Neuronal stem cell (in vitro differentiated cells): Measurements from ENCODE around the gene CYP27B1. TPM values are rescaled to one million over a fixed set of nuclear protein-coding genes. Genes with fewer than 3 reads are reported as not detected.

Experiments
- DNase-seq: peaks from one replicate; pipeline ENCODE4 v3.0.0-alpha.2; 2013; ENCODE audit warnings: low spot score
- H2AFZ ChIP-seq: one replicate; pipeline ENCODE4 v1.6.1; 2013; ENCODE audit warnings: mild to moderate bottlenecking, low read length, inconsistent platforms
- H2AK5ac ChIP-seq: 2 replicates; pipeline ENCODE4 v1.6.1; 2013; ENCODE audit warnings: low read depth, mild to moderate bottlenecking, inconsistent platforms, low read length, moderate library complexity, mixed read lengths
- H2BK120ac ChIP-seq: 2 replicates; pipeline ENCODE4 v1.6.1; 2013; ENCODE audit warnings: low read depth, mild to moderate bottlenecking, inconsistent platforms, low read length, moderate library complexity, mixed read lengths
- H2BK12ac ChIP-seq: one replicate; pipeline ENCODE4 v1.6.1; 2013; ENCODE audit warnings: low read length, inconsistent platforms
- H2BK15ac ChIP-seq: 2 replicates; pipeline ENCODE4 v1.6.1; 2013; ENCODE audit warnings: mild to moderate bottlenecking, low read length, inconsistent platforms, mixed read lengths
- H2BK5ac ChIP-seq: one replicate; pipeline ENCODE4 v1.6.1; 2013; ENCODE audit warnings: inconsistent platforms, mild to moderate bottlenecking, low read length, moderate library complexity
- H3K14ac ChIP-seq: one replicate; pipeline ENCODE4 v1.6.1; 2013; ENCODE audit warnings: low read length, inconsistent platforms
- H3K18ac ChIP-seq: 2 replicates; pipeline ENCODE4 v1.6.1; 2013; ENCODE audit warnings: low read length, inconsistent platforms
- H3K23ac ChIP-seq: 2 replicates; pipeline ENCODE4 v1.6.1; 2013; ENCODE audit warnings: low read depth, mild to moderate bottlenecking, mixed read lengths, low read length, inconsistent platforms; ENCODE audit not compliant: poor library complexity
- H3K27ac ChIP-seq: replicated peaks from 3 replicates; pipeline ENCODE4 v1.5.1; 2013; ENCODE audit warnings: low read length, inconsistent platforms
- H3K27me3 ChIP-seq, 3 experiments: 2 replicates each; pipeline ENCODE4 v1.6.1; 2013; ENCODE audit warnings: low read length in 3 of 3, mild to moderate bottlenecking in 2 of 3, inconsistent platforms in 1 of 3, low read depth in 1 of 3, mixed read lengths in 1 of 3, moderate library complexity in 1 of 3; ENCODE audit not compliant: control insufficient read depth in 3 of 3, insufficient read depth in 3 of 3
- H3K36me3 ChIP-seq, 2 donors: replicated peaks in 1 of 2; 2 replicates each; pipeline ENCODE4 v1.6.1; 2013; ENCODE audit warnings: low read length in 2 of 2; ENCODE audit not compliant: control insufficient read depth in 2 of 2, insufficient read depth in 2 of 2
- H3K4ac ChIP-seq: 2 replicates; pipeline ENCODE4 v1.6.1; 2013; ENCODE audit warnings: inconsistent platforms, mild to moderate bottlenecking, low read length, moderate library complexity
- H3K4me1 ChIP-seq, 2 donors: 1 replicate in 1 of 2; 2 replicates in 1 of 2; pipeline ENCODE4 v1.6.1; 2013; ENCODE audit warnings: low read length in 2 of 2, low read depth in 1 of 2; ENCODE audit not compliant: control insufficient read depth in 2 of 2, insufficient read depth in 1 of 2
- H3K4me2 ChIP-seq: one replicate; pipeline ENCODE4 v1.6.1; 2013; ENCODE audit warnings: mild to moderate bottlenecking, low read length, inconsistent platforms; ENCODE audit not compliant: insufficient read depth, poor library complexity, severe bottlenecking
- H3K4me3 ChIP-seq, 2 donors: 2 replicates each; pipeline ENCODE4 v1.5.1; 2013; ENCODE audit warnings: low read length in 2 of 2, mild to moderate bottlenecking in 2 of 2, inconsistent platforms in 1 of 2, moderate library complexity in 1 of 2
- H3K79me1 ChIP-seq: one replicate; pipeline ENCODE4 v1.6.1; 2013; ENCODE audit warnings: low read depth, mild to moderate bottlenecking, inconsistent platforms, low read length, moderate library complexity
- H3K9ac ChIP-seq: one replicate; pipeline ENCODE4 v1.6.1; 2013; ENCODE audit warnings: mild to moderate bottlenecking, low read depth, low read length, inconsistent platforms; ENCODE audit not compliant: poor library complexity
- H3K9me3 ChIP-seq, 2 donors: replicated peaks in 1 of 2; 2 replicates each; pipeline versions ENCODE3 to v1.6.1; 2013; ENCODE audit warnings: low read length in 2 of 2, mild to moderate bottlenecking in 2 of 2, inconsistent platforms in 1 of 2, low read depth in 1 of 2, mixed read lengths in 1 of 2, moderate library complexity in 1 of 2; ENCODE audit not compliant: control insufficient read depth in 2 of 2, insufficient read depth in 1 of 2
- H4K8ac ChIP-seq: one replicate; pipeline ENCODE4 v1.6.1; 2013; ENCODE audit warnings: low read depth, mild to moderate bottlenecking, inconsistent platforms, low read length, moderate library complexity
- H4K91ac ChIP-seq: one replicate; pipeline ENCODE4 v1.6.1; 2013; ENCODE audit warnings: low read length, low read depth, mild to moderate bottlenecking, inconsistent platforms; ENCODE audit not compliant: poor library complexity
- WGBS, 2 donors: extraction: QIAGEN DNeasy Blood & Tissue Kit; methylation state at CpG; one replicate each; pipeline ENCODE4 v1.1.7; 2013; ENCODE audit warnings: missing lambda C conversion rate in 2 of 2, mixed read lengths in 1 of 2; ENCODE audit not compliant: insufficient read length in 2 of 2, insufficient replicate concordance in 1 of 2; ENCODE audit errors: extremely low coverage in 2 of 2; 5-methylcytosine and 5-hydroxymethylcytosine counted together
- small RNA-seq: library from polyadenylated mRNA; stranded (forward); fragments of <200 nt; extraction: miRNeasy Mini kit (QIAGEN cat#:217004); gene quantifications from one replicate; pipeline ENCODE3, GENCODE V24; 2013; ENCODE audit not compliant: insufficient read depth

The CYP27B1 gene

GRCh38 chr12:57713209-57713608 is 53.7 kb downstream of the CYP27B1 start:
- Histone ChIP-seq H3K9me3 (peaks cover 0 to 7% of the 10 kb centered on the region in 2 donors), H3K4me3 (no peak overlapping the region), H2BK15ac (no peak overlapping the region), H4K8ac (no peak overlapping the region), H3K27me3 (no peaks in the 10 kb centered on the region), H3K4me1 (peaks cover 0 to 3% of the 10 kb centered on the region in 2 donors), H3K4me2 (no peak overlapping the region), H3K23ac (no peak overlapping the region), H3K79me1 (no peaks in the 10 kb centered on the region), H2BK120ac (no peak overlapping the region), H2AFZ (no peak overlapping the region), H3K18ac (no peak overlapping the region), H2BK5ac (no peak overlapping the region), H3K14ac (no peak overlapping the region), H3K4ac (no peak overlapping the region), H3K36me3 (peaks cover 12 to 53% of the 10 kb centered on the region in 2 donors), H2BK12ac (no peak overlapping the region), H2AK5ac (no peak overlapping the region), H3K9ac (no peak overlapping the region), H3K27ac (no peak overlapping the region), H4K91ac (no peak overlapping the region)
- DNase-seq: no peak
- WGBS, 2 donors: no CpG with 5 or more reads among the region's 5 CpGs

GRCh38 chr12:57712701-57713100 is 54.2 kb downstream of the CYP27B1 start:
- no peak overlapping the region for H3K23ac ChIP-seq
- H2AFZ ChIP-seq: no peak overlapping the region
- H4K91ac ChIP-seq: no peak overlapping the region
- DNase-seq: no peak
- H2BK15ac ChIP-seq: no peak overlapping the region
- H3K27ac ChIP-seq: no peak overlapping the region
- no peak overlapping the region for H2BK12ac ChIP-seq
- H2BK120ac ChIP-seq: no peak overlapping the region
- no peak overlapping the region for H3K4ac ChIP-seq
- no peak overlapping the region for H3K4me2 ChIP-seq
- peaks cover 6 to 52% of the 10 kb centered on the region in 2 donors for H3K36me3 ChIP-seq
- H2BK5ac ChIP-seq: no peak overlapping the region
- no peak overlapping the region for H3K9ac ChIP-seq
- no peak overlapping the region for H2AK5ac ChIP-seq
- peaks cover 0 to 3% of the 10 kb centered on the region in 2 donors for H3K4me1 ChIP-seq
- no peak overlapping the region for H3K18ac ChIP-seq
- peaks cover 0 to 7% of the 10 kb centered on the region in 2 donors for H3K9me3 ChIP-seq
- no peaks in the 10 kb centered on the region for H3K79me1 ChIP-seq
- no peak overlapping the region for H4K8ac ChIP-seq
- no peak overlapping the region for H3K4me3 ChIP-seq
- H3K27me3 ChIP-seq: no peaks in the 10 kb centered on the region
- H3K14ac ChIP-seq: no peak overlapping the region
- no CpG with 5 or more reads among the region's 3 CpGs for WGBS, 2 donors

Small RNA genes lying within 50 kb of the gene (small RNA-seq; reads per million reads assigned to genes)
- not detected for gene RNU6-1083P
